ENCODE measurements around the gene DHX36.
A peak's percentile ranks its signal among the peaks of the same experiment; 100 is the strongest.

DHX36 gene

DNA sequence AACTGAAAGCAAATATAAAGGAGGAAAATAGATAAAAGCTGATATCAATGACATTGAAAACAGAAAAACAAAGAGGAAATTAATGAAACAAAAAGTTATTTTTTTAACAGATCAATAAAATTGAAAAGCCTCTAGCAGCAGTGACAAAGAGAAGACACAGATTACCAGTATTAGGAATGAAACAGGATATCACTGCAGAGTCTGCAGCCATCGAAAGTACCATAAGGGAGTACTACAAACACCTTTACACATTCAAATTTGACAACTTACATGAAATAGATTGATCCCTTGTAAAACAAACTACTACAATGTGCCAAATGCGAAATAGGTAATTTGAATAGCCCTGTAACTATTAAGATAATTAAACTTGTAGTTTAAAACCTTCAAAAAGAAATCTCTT is 24.9 kb upstream of the DHX36 start:
- in situ Hi-C loops (cut with MboI; ENCODE audit: low pct_unique_long_range_greater_than_20kb, low sequenced_read_pairs, unreplicated experiment), result loop anchor here (25.0 kb wide), 1 partner anchor 988 kb away; no protein-coding TSS in a partner anchor
- TF ChIP-seq, protein P1, sequence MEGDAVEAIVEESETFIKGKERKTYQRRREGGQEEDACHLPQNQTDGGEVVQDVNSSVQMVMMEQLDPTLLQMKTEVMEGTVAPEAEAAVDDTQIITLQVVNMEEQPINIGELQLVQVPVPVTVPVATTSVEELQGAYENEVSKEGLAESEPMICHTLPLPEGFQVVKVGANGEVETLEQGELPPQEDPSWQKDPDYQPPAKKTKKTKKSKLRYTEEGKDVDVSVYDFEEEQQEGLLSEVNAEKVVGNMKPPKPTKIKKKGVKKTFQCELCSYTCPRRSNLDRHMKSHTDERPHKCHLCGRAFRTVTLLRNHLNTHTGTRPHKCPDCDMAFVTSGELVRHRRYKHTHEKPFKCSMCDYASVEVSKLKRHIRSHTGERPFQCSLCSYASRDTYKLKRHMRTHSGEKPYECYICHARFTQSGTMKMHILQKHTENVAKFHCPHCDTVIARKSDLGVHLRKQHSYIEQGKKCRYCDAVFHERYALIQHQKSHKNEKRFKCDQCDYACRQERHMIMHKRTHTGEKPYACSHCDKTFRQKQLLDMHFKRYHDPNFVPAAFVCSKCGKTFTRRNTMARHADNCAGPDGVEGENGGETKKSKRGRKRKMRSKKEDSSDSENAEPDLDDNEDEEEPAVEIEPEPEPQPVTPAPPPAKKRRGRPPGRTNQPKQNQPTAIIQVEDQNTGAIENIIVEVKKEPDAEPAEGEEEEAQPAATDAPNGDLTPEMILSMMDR (IDR thresholded peaks at IDR 0.05; ENCODE audit: extremely low read depth, insufficient read depth, missing control alignments), result no peak
- DNase-seq (ENCODE audit: low spot score), result no peak

DNA sequence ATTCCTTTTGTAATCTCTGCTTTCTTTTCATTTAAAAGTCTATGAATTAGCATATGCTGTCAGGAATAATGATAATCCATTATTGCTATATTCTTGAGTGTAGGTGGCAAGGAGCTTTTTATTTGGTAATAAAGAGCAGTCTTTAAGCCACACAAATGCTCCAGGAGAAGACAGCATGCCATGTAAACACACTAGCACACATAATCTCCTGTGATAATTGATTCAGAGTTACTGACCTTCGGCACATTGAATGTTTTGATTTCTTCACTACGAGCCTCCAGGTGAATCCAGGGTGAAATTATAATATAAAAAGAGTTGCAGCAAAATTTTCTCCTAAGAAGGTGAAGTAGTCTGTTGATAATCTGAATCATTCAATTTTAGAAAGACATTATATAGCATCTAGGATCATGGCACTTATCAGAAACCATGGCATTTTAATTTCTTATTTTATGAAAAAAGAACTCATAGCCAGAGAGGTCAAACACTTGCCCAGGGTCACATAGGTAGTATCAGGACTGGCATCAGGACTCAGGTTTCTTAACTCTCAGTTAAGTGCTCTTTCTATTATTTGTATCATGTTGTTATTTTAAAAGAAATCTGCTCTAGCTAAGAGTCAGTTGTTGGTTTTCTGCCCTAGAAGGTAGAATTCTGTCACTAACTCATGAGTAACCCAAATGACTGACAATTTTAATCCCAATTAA is 21.3 kb upstream of the DHX36 start:
- TF ChIP-seq, protein P1 (IDR thresholded peaks at IDR 0.05; ENCODE audit: extremely low read depth, insufficient read depth, missing control alignments), result no peak
- DNase-seq (ENCODE audit: low spot score), result no peak
- in situ Hi-C loops (cut with MboI; ENCODE audit: low pct_unique_long_range_greater_than_20kb, low sequenced_read_pairs, unreplicated experiment), result loop anchor here (25.0 kb wide), 1 partner anchor 992 kb away; no protein-coding TSS in a partner anchor

DNA sequence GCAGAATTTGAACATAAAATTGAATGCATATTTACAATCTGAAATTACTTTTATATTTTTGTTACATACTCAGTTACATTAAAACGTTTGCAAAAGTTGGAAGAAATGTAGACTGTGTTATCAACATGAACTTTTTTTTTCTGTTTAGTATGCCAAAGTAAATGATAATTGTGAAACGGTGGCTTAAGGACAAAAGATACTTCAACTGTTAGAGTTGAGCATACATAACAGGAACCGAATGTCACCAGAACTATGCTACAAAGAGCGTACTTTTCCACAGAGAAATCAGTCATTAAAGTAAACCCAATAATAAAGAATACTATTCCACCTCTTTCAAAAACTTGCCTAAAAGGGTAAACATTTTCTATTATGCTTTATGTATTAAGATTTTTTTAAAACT is 14.3 kb upstream of the DHX36 start:
- DNase-seq (ENCODE audit: low spot score), result no peak
- TF ChIP-seq, protein P1 (IDR thresholded peaks at IDR 0.05; ENCODE audit: extremely low read depth, insufficient read depth, missing control alignments), result no peak
- in situ Hi-C loops (cut with MboI; ENCODE audit: low pct_unique_long_range_greater_than_20kb, low sequenced_read_pairs, unreplicated experiment), result loop anchor here (25.0 kb wide), 1 partner anchor 999 kb away; no protein-coding TSS in a partner anchor

DNA sequence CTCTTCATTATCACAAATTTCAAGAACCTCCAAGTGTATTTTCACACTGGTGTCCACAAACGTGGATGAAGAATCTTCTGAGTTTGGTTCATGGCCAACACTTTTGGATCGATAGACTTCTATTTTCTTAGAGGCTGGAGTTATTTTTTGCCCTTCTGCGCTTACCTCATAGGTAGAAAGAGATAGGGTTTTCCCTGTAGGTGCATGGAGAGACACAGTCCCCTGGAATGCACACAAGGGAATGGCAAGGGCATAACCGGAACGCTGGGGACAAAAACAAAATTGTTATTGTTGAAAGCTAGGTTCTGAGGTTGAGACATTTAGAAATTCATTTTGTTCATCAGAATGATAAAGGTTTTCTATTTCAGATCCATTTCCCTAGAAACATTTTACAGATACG is 13.7 kb upstream of the DHX36 start:
- in situ Hi-C loops (cut with MboI; ENCODE audit: low pct_unique_long_range_greater_than_20kb, low sequenced_read_pairs, unreplicated experiment), result loop anchor here (25.0 kb wide), 1 partner anchor 999 kb away; no protein-coding TSS in a partner anchor
- TF ChIP-seq, protein P1 (IDR thresholded peaks at IDR 0.05; ENCODE audit: extremely low read depth, insufficient read depth, missing control alignments), result no peak
- DNase-seq (ENCODE audit: low spot score), result no peak

DNA sequence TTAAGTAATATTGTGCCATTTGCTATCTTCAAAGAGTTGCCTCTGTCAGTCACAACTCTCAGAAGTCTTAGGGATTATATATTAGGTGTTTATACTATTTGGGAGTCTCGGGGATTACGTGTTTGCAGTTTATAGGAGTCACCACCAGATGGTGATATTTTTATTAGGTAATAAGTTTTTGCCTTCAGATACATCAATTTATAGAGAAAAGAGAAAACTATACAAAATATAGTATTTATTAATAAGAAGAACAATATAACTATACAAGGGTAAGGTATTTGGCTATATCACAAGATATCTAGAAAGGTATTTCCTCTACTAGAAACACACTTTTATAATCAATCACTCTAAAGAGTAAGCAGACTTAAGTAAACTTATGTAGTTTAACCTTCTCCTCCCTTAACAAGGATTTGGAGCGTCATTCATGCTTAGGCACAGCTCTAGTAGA is 10.7 kb upstream of the DHX36 start:
- TF ChIP-seq, protein P1 (IDR thresholded peaks at IDR 0.05; ENCODE audit: extremely low read depth, insufficient read depth, missing control alignments), result peak; percentile 47
- in situ Hi-C loops (cut with MboI; ENCODE audit: low pct_unique_long_range_greater_than_20kb, low sequenced_read_pairs, unreplicated experiment), result loop anchor here (25.0 kb wide), 1 partner anchor 1002 kb away; no protein-coding TSS in a partner anchor
- peak; percentile 18 for DNase-seq (ENCODE audit: low spot score)

DNA sequence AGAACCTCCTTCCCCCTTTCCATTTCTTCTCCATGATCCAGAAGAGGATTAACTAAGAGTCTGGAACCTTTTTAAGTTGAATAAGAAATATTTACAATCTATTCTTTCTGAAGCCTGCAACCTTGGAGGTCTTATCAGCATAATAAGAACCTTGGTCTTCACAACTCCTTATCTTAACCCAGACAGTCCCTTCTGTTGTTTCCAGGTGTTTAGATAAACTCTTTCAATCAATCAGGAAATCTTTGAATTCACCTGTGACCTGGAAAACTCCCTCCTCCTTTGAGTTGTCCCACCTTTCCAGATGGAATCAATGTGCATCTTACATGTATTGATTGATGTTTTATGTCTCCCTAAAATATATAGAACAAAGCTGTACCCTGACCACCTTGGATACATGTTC is 3.6 kb upstream of the DHX36 start:
- in situ Hi-C loops (cut with MboI; ENCODE audit: low pct_unique_long_range_greater_than_20kb, low sequenced_read_pairs, unreplicated experiment), result loop anchor here (25.0 kb wide), 1 partner anchor 1009 kb away; no protein-coding TSS in a partner anchor
- TF ChIP-seq, protein P1 (IDR thresholded peaks at IDR 0.05; ENCODE audit: extremely low read depth, insufficient read depth, missing control alignments), result no peak
- no peak for DNase-seq (ENCODE audit: low spot score)
